HG02623 (cell line): ENCODE results near the gene NR1H4.
"Not testable (repeated sequence)": the region's sequence is repeated elsewhere in the genome, so short reads cannot be mapped to it uniquely, and the experiment has no call there.

Experiments used
- ATAC-seq: cut with Tn5 transposase; IDR thresholded peaks from one replicate; pipeline ENCODE4 v1.9.1; 2021; ENCODE audit warnings: moderate library complexity; ENCODE audit not compliant: unreplicated experiment

The NR1H4 gene

DNA sequence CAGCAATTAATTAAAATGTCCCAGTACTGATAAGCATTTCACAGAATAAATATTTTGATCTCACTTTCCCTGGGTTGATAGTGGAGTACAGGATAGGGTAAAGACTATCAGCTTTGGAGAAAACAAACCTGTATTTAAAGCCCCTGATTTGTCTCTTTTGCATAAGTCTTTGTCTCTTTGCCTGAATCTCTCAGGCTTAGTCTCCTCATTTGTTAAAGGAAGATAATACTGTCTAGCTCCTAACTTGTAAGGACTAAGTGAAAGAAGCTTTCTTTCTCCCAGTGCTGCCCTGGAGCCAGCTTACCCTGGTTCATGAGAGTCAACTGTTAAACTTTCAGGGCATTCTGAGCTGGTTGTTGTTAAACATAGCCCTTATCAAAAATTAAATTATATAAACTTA lies 5.5 kb upstream of the NR1H4 start:
- ATAC-seq, result no peak

DNA sequence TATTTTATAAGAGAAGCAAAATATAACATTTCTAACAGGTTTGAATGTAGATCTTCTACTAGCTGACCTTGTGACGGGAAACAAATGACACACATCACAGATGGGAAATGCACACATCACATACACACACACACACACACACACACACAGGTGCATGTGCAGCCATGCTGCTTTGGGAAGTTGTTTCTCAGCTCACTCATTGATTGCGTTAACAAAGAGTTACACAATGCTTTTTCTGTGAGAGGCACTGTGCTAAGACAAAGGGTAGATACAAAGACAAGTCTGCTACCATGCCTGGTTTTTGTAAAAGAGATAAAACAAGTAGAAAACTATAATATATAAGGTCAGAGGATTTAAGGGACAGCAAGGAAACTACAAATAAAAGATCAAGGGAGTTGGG lies 1.3 kb upstream of the NR1H4 start:
- ATAC-seq, result no peak

- no peak for ATAC-seq
Measured at GRCh38 chr12:100473050-100473715, 483 bp upstream of the NR1H4 start.

DNA sequence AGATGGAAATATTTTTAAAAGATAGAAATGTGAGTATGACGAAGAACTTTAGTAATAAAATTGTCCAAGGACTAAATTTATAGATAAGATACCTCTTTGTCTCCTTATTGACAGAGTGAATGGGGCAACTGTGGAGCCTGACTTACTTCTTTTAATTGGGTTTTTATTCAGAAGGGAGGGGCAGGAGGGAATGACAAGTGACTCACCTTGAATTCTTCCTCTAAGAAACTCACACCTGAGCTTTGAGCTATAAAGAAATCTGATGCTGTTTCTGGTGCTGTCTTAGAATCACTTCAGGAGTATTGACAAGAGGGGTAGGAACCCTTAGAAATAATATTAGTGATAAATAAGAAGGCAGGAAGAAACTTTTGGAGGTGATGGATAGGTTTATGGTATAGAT lies 951 bp downstream of the NR1H4 start:
- ATAC-seq, result no peak

DNA sequence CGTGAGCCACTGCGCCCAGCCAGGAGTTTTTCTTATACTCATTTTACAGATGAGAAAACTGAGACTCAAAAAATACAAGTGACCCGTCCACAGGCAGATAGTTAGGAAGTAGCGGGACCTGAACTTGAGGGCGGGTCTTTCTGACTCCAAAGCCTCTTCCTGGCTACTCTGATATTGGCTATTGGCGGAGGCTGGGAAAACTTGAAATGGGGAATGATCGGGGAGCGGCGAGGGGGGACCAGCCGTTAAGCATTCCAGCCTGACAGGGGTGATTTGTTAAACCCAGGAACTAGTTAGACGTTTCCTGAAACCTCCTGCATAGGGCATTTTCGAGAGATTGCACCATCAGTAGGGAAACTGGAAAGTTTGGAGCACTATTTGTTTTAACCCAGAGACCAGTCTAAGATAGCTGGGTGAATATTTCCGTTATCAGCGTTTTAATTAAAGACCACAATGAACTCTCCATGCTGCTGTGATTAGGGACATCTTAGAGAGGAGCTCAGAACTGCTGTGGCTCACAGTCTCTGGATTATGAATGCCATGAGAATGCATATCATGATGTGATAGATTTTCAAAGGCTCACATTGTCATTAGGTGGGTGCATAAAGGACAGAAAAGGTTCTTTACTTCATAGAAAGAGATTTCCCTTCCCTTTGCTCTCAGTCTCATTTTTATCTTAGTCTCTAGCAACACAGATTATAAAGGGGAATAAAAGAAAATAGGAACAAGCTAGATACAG lies 2.5 kb downstream of the NR1H4 start:
- ATAC-seq, result no peak

- no peak for ATAC-seq
Measured at GRCh38 chr12:100481021-100481420, 7.4 kb downstream of the NR1H4 start.

- no peak for ATAC-seq
Measured at GRCh38 chr12:100484183-100484886, 10.7 kb downstream of the NR1H4 start.

- ATAC-seq, result no peak
Measured at GRCh38 chr12:100484891-100485471, 11.3 kb downstream of the NR1H4 start.

- ATAC-seq, result no peak
Measured at GRCh38 chr12:100485983-100486382, 12.3 kb downstream of the NR1H4 start.

DNA sequence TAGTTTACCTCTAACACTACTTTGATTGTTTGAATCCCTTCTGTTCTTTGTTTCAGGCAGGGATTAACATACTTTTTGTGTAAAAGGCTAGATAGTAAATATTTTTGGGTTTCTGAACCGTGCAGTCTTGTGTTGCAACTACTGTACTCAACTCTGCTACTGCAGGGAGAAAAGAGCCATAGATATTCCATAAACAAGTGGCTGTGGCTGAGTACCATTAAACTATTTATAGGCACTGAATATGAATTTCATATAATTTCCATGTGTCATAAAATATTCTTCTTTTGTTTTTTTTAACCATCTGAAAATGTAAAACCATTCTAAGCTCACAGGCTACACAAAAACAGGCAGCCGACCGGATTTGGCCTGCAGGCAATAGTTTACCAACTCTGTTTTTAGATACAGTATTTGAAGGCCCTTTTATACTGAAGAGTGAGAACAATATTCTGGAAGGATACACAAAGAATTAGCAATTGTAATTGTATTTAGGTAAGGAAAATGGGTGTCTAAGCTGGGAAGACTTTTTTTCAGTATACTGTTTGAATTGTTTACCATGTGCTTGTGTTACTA lies 15.7 kb downstream of the NR1H4 start:
- no peak for ATAC-seq

DNA sequence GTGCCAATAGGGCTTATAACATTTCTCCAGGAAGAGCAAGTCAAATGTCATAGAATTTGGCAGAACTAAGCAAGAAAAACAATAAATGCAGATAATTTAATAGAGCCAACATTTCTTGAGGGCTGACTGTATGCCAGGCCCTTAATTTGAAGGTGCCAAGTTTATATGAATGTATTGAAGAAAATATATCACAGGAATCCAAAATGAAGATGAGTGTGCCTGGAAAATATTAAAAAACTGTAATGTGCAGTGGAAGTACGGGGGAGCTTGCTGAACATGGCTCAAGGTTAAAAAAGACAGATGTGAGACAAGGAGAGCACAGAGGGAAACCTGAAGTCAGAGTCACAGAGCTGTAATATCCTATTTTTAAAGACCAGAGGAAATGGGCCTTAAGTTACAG lies 16.4 kb downstream of the NR1H4 start:
- no peak for ATAC-seq

DNA sequence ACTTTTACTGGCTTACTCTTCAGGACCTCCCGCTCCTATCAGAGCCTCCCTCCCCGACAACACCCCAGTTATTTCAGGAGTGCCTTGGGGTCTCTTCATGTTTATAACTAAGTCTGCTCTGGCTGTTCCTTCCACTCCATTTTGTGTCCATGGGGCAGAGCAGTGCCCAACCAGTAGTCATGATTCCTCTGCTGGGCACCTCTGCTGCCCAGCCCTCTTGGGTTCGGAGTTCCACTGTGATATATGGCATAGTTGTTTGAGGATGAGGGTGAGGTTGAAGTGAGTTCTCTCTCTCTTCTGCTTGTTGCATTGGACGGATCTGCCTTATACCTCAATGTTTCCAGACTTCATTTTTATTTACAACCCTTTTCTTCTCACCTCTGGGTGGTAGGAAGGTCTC lies 17.4 kb downstream of the NR1H4 start:
- no peak for ATAC-seq

GRCh38 chr12:100493396-100494012 lies 19.8 kb downstream of the NR1H4 start:
- no peak for ATAC-seq

- no peak for ATAC-seq
Measured at GRCh38 chr12:100494026-100494425, 20.4 kb downstream of the NR1H4 start.

DNA sequence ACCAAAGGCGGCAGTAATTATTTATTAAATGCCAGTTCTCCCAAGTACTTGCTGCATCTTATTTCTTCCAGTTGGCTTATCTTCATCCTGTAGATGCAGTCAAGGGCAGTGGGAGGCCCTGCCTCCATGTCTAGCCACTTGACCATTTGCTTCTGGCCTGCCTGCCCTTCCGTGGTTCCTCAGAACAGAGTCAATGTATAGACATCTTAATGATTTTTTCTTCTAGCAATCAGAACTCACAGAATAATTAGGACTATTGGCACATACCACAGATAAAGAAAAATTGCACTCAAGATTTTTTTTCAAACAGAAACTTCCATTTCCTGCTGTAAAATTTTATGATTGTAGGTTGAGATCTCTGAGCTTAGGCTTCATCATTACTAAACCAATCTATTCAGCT lies 20.9 kb downstream of the NR1H4 start:
- ATAC-seq, result no peak

DNA sequence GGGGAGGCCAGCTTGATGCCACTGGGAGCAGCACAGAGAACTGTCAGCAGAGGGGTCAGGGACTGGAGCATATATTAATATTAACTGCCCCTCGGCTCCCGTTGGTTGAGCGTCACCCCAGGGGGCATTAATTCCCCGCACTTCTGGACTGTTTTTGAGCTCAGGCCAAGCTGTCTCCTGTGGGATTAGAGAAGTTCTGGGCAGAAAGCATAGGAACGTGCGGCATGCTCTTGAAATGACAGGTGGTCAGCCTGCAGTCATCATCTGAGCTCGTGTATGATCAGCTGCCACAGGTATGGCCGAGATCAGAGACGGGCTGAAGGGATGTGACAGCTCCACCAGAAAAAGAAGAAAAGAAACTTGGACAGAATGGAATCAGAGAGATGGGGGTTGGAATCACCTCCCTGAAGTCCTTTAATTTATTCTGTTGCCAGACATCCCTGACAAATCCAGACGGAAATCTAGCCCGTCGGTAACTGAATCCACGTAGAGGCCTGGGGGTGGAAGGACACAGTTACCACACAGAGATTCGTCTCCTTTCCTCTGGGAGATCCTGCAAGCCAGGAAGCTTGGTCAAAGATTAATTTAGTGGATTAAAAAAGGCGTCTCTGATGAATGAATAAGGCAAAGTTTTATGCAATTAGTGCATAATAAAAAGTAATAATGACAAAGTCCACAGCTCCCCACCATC lies 23.6 kb downstream of the NR1H4 start:
- no peak for ATAC-seq

DNA sequence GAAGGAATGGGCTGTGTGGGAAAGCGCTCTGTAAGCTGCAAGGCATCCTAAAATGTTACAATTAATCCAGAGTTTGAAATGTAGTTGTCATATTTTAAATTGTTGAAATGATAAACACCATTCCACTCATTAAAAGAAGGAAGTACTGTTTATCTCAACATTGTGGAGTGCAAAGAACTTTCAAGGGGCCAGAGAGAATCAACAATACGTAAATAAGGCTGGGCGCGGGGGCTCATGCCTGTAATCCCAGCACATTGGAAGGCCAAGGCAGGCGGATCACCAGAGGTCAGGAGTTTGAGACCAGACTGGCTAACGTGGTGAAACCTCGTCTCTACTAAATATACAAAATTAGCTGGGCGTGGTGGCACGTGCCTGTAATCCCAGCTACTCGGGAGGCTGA lies 24.5 kb downstream of the NR1H4 start:
- ATAC-seq, result no peak

GRCh38 chr12:100499416-100499815 lies 25.8 kb downstream of the NR1H4 start:
- ATAC-seq, result no peak

GRCh38 chr12:100502718-100503117 lies 29.1 kb downstream of the NR1H4 start:
- not testable (repeated sequence) for ATAC-seq

GRCh38 chr12:100503228-100503628 lies 29.6 kb downstream of the NR1H4 start:
- ATAC-seq, result no peak
